SH-SY5Y (cell line): ENCODE results near the gene ZNF322.

Experiments used
- GATA2 ChIP-seq: IDR thresholded peaks from 2 replicates; pipeline ENCODE4 v1.6.1; 2011; ENCODE audit warnings: mild to moderate bottlenecking, low read depth, low read length
- GATA3 ChIP-seq: IDR thresholded peaks from 2 replicates; pipeline ENCODE4 v1.6.1; 2011; ENCODE audit warnings: low read depth, mild to moderate bottlenecking, low read length, moderate library complexity

Gene ZNF322

GRCh38 chr6:26659042-26659999 is at the start of gene ZNF322:
Gene ZNF322 (minus strand): TSS chr6:26659746. CDS start chr6:26638553, 21,193 bp downstream.
- no peak for TF ChIP-seq GATA2
- TF ChIP-seq GATA3: no peak

- peak; percentile 74 for TF ChIP-seq GATA3
- TF ChIP-seq GATA2: peak; percentile 93
Measured at GRCh38 chr6:26660000-26660361, 435 bp upstream of the ZNF322 start.

- no peak for TF ChIP-seq GATA2
- TF ChIP-seq GATA3: no peak
Measured at GRCh38 chr6:26657256-26657655, 2.3 kb downstream of the ZNF322 start.

GRCh38 chr6:26653007-26653406 is 6.5 kb downstream of the ZNF322 start:
- TF ChIP-seq GATA2 (no peak), GATA3 (no peak)

- TF ChIP-seq GATA2 (no peak), GATA3 (no peak)
Measured at GRCh38 chr6:26651133-26651781, 8.3 kb downstream of the ZNF322 start.

GRCh38 chr6:26646074-26646473 is 13.5 kb downstream of the ZNF322 start:
- TF ChIP-seq GATA3: no peak
- no peak for TF ChIP-seq GATA2

- TF ChIP-seq GATA3 (no peak), GATA2 (no peak)
Measured at GRCh38 chr6:26640806-26641205, 18.7 kb downstream of the ZNF322 start.

GRCh38 chr6:26629359-26629758 is 30.2 kb downstream of the ZNF322 start:
- no peak for TF ChIP-seq GATA3
- no peak for TF ChIP-seq GATA2

- TF ChIP-seq GATA2: no peak
- TF ChIP-seq GATA3: no peak
Measured at GRCh38 chr6:26627843-26628242, 31.7 kb downstream of the ZNF322 start.

GRCh38 chr6:26624557-26624956 is 35.0 kb downstream of the ZNF322 start:
- TF ChIP-seq GATA3: no peak
- no peak for TF ChIP-seq GATA2

- TF ChIP-seq GATA3: no peak
- TF ChIP-seq GATA2: no peak
Measured at GRCh38 chr6:26623339-26623859, 36.1 kb downstream of the ZNF322 start.

GRCh38 chr6:26613689-26614683 is 45.6 kb downstream of the ZNF322 start:
- TF ChIP-seq GATA2 (no peak), GATA3 (no peak)

- TF ChIP-seq GATA3 (no peak), GATA2 (no peak)
Measured at GRCh38 chr6:26613201-26613600, 46.3 kb downstream of the ZNF322 start.

- TF ChIP-seq GATA2: no peak
Measured at GRCh38 chr6:26611599-26611998, 47.9 kb downstream of the ZNF322 start.

GRCh38 chr6:26609463-26609862 is 50.1 kb downstream of the ZNF322 start:
- TF ChIP-seq GATA2 (no peak), GATA3 (no peak)
